ENCODE results near the gene GMDS. TPM values are rescaled to one million over a fixed set of nuclear protein-coding genes. Genes with fewer than 3 reads are reported as not detected.
"Not testable (repeated sequence)": the region's sequence is repeated elsewhere in the genome, so short reads cannot be mapped to it uniquely, and the experiment has no call there.

GMDS gene
- total RNA-seq, 1 donor from 2014 or later: 17.9 TPM

- no peak overlapping the region for H3K4me3 ChIP-seq (ENCODE audit: low read depth, low read length)
- DNase-seq (ENCODE audit: low read depth): no peak
- no peak for TF ChIP-seq CTCF (conservative IDR thresholded peaks at IDR 0.05; ENCODE audit: low read depth, low read length)
Observed at GRCh38 chr6:1761477-1761877, 483.9 kb downstream of the GMDS start.

- DNase-seq (ENCODE audit: low read depth): no peak
- no peak overlapping the region for H3K4me3 ChIP-seq (ENCODE audit: low read depth, low read length)
- no peak for TF ChIP-seq CTCF (conservative IDR thresholded peaks at IDR 0.05; ENCODE audit: low read depth, low read length)
Observed at GRCh38 chr6:1760876-1761275, 484.5 kb downstream of the GMDS start.

- H3K4me3 ChIP-seq (ENCODE audit: low read depth, low read length): no peak overlapping the region
- no peak for TF ChIP-seq CTCF (conservative IDR thresholded peaks at IDR 0.05; ENCODE audit: low read depth, low read length)
- no peak for DNase-seq (ENCODE audit: low read depth)
Observed at GRCh38 chr6:1759870-1760269, 485.5 kb downstream of the GMDS start.

GRCh38 chr6:1758076-1758679 lies 487.2 kb downstream of the GMDS start:
- H3K4me3 ChIP-seq (ENCODE audit: low read depth, low read length): no peak overlapping the region
- TF ChIP-seq CTCF (conservative IDR thresholded peaks at IDR 0.05; ENCODE audit: low read depth, low read length): no peak
- DNase-seq (ENCODE audit: low read depth): no peak

GRCh38 chr6:1757131-1757530 lies 488.3 kb downstream of the GMDS start:
- H3K4me3 ChIP-seq (ENCODE audit: low read depth, low read length): no peak overlapping the region
- no peak for TF ChIP-seq CTCF (conservative IDR thresholded peaks at IDR 0.05; ENCODE audit: low read depth, low read length)
- DNase-seq (ENCODE audit: low read depth): no peak

GRCh38 chr6:1756472-1757129 lies 488.8 kb downstream of the GMDS start:
- DNase-seq (ENCODE audit: low read depth): no peak
- H3K4me3 ChIP-seq (ENCODE audit: low read depth, low read length): no peak overlapping the region
- no peak for TF ChIP-seq CTCF (conservative IDR thresholded peaks at IDR 0.05; ENCODE audit: low read depth, low read length)

- H3K4me3 ChIP-seq (ENCODE audit: low read depth, low read length); DNase-seq (ENCODE audit: low read depth): not testable (repeated sequence)
Observed at GRCh38 chr6:1751063-1751462, 494.3 kb downstream of the GMDS start.
